KMS-11 (cell line): ENCODE data around the gene LAMB4.

Experiments used
- H2AFZ ChIP-seq: fragments of 200-600 bp; sonication (generic); 2 replicates; pipeline ENCODE4 v1.6.1; 2016; ENCODE audit warnings: antibody characterized with exemption, mixed run types, low read depth
- H3K27ac ChIP-seq: fragments of 200-600 bp; sonication (generic); 2 replicates; pipeline ENCODE4 v1.6.1; 2016; ENCODE audit warnings: mild to moderate bottlenecking, mixed run types
- H3K27me3 ChIP-seq: fragments of 200-600 bp; sonication (generic); 2 replicates; pipeline ENCODE4 v1.6.1; 2017; ENCODE audit warnings: mild to moderate bottlenecking, low read depth, mixed run types, moderate library complexity; ENCODE audit not compliant: insufficient read depth
- H3K36me3 ChIP-seq: fragments of 200-600 bp; sonication (generic); 2 replicates; pipeline ENCODE4 v1.6.1; 2017; ENCODE audit warnings: mild to moderate bottlenecking, mixed run types; ENCODE audit not compliant: insufficient read depth
- H3K4me1 ChIP-seq: fragments of 200-600 bp; sonication (generic); 2 replicates; pipeline ENCODE4 v1.6.1; 2016; ENCODE audit warnings: mild to moderate bottlenecking, low read depth, mixed run types; ENCODE audit not compliant: poor library complexity, severe bottlenecking
- H3K4me2 ChIP-seq: fragments of 200-600 bp; sonication (generic); 2 replicates; pipeline ENCODE4 v1.7.0; 2016; ENCODE audit warnings: mild to moderate bottlenecking, mixed run types
- H3K4me3 ChIP-seq: fragments of 200-600 bp; sonication (generic); IDR thresholded peaks from 2 replicates; pipeline ENCODE4 v1.6.1; 2017; ENCODE audit warnings: low read depth, low read length, mixed read lengths; ENCODE audit not compliant: insufficient read depth
- H3K79me2 ChIP-seq: fragments of 200-600 bp; sonication (generic); 2 replicates; pipeline ENCODE4 v1.6.1; 2016; ENCODE audit warnings: low read depth, mixed run types; ENCODE audit not compliant: insufficient read depth
- H3K9ac ChIP-seq: fragments of 200-600 bp; sonication (generic); 2 replicates; pipeline ENCODE4 v1.6.1; 2016; ENCODE audit warnings: mild to moderate bottlenecking, mixed run types
- H4K20me1 ChIP-seq: fragments of 200-600 bp; sonication (generic); 2 replicates; pipeline ENCODE4 v1.6.1; 2016; ENCODE audit warnings: mild to moderate bottlenecking, mixed run types; ENCODE audit not compliant: insufficient read depth
- TF ChIP-seq, protein P1 (sequence below): fragments of 200-600 bp; sonication (generic); conservative IDR thresholded peaks from 2 replicates; pipeline ENCODE4 v1.6.1; 2017; ENCODE audit warnings: low read depth, mild to moderate bottlenecking, antibody characterized with exemption, low read length, moderate library complexity, mixed read lengths

The LAMB4 gene

DNA sequence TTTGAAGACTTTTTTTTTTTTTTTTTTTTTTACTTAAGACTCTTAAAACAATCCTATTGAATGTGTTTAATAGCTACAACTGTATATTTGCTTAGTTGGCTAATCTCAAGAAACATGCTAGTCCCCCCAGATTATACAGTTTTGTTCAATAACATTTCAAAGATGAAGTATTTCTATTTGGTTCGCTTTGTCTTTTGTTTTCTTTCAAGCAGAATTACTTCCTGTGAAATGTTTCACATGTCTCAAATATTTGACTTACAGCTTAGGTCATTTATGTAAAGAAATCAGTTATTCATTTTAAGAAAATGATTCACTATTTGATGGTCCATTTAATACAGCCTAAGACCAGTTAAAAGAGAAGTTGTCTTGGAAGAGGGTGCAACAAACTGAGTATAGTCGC is 114.4 kb downstream of the LAMB4 start:
- TF ChIP-seq, protein P1, sequence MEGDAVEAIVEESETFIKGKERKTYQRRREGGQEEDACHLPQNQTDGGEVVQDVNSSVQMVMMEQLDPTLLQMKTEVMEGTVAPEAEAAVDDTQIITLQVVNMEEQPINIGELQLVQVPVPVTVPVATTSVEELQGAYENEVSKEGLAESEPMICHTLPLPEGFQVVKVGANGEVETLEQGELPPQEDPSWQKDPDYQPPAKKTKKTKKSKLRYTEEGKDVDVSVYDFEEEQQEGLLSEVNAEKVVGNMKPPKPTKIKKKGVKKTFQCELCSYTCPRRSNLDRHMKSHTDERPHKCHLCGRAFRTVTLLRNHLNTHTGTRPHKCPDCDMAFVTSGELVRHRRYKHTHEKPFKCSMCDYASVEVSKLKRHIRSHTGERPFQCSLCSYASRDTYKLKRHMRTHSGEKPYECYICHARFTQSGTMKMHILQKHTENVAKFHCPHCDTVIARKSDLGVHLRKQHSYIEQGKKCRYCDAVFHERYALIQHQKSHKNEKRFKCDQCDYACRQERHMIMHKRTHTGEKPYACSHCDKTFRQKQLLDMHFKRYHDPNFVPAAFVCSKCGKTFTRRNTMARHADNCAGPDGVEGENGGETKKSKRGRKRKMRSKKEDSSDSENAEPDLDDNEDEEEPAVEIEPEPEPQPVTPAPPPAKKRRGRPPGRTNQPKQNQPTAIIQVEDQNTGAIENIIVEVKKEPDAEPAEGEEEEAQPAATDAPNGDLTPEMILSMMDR: no peak
- Histone ChIP-seq H3K27ac (no peak overlapping the region), H4K20me1 (no peaks in the 10 kb centered on the region), H3K4me3 (no peak overlapping the region), H3K27me3 (no peaks in the 10 kb centered on the region), H3K36me3 (no peaks in the 10 kb centered on the region), H3K9ac (no peak overlapping the region), H3K79me2 (no peaks in the 10 kb centered on the region), H3K4me2 (no peak overlapping the region), H3K4me1 (peaks cover 19% of the 10 kb centered on the region), H2AFZ (no peak overlapping the region)

DNA sequence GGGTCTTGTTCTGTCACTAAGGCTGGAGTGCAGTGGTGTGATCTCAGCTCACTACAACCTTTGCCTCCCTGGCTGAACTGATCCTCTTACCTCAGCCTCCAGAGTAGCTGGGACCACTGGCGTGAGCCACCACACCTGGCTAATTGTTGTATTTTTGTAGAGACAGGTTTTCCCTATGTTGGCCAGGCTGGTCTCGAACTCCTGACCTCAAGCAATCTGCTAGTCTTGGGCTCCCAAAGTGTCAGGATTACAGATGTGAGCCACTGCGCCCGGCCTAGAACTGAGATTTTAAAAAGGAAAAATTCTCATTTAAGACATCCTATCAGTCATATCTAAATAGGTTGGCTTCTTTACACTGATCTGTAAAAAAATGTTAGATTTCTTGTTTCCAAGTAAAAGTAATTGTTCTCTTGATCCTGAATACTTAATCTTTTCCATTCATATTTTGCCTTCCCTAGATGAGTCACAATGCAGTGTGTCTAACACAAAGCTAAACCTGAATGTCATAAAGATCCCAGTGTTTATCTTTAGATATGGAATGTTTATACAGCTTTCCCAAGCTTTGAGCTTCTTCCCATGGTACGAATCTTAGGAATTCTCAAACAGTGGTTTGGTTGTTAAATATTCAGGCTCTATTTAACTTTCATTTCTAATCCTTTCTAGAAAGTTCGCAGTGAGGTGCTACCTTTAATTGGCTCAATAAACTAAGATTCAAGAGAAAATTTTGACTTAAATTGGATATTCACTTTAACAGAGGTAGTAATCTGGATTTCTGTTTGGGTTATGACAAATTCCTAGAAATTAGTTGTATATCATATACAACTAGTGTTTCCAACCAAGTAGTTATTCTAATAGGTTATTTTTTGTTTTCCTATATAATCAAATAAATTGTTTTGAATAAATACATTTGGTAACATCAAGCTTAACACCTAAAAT is 115.1 kb downstream of the LAMB4 start:
- H3K4me1 ChIP-seq: peaks cover 19% of the 10 kb centered on the region
- H3K27ac ChIP-seq: no peak overlapping the region
- no peak overlapping the region for H3K9ac ChIP-seq
- no peaks in the 10 kb centered on the region for H3K27me3 ChIP-seq
- H2AFZ ChIP-seq: no peak overlapping the region
- no peak overlapping the region for H3K4me2 ChIP-seq
- no peaks in the 10 kb centered on the region for H3K36me3 ChIP-seq
- H3K79me2 ChIP-seq: no peaks in the 10 kb centered on the region
- TF ChIP-seq, protein P1: no peak
- no peak overlapping the region for H3K4me3 ChIP-seq
- no peaks in the 10 kb centered on the region for H4K20me1 ChIP-seq

DNA sequence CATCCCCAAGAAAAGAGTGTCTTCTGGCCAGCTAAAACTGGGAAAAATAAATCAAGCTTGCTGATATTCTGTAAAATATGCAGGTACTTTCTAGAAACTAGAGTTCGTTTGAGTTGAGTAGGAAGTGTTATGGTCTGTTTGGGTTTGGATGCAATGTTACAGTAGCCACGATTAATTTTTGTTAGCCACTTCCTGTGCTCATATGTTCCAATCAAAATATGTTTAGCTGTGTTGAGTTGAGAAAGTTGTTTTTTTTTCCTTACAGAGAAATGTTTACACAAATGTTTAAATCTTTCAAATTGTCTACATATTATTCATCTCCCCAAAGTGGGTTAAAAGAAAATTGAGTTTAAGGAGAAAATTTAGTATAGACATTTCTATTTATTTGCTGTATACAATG is 115.9 kb downstream of the LAMB4 start:
- no peaks in the 10 kb centered on the region for H3K36me3 ChIP-seq
- TF ChIP-seq, protein P1: no peak
- no peaks in the 10 kb centered on the region for H4K20me1 ChIP-seq
- no peaks in the 10 kb centered on the region for H3K27me3 ChIP-seq
- H3K4me2 ChIP-seq: no peak overlapping the region
- peaks cover 19% of the 10 kb centered on the region for H3K4me1 ChIP-seq
- H3K79me2 ChIP-seq: no peaks in the 10 kb centered on the region
- H2AFZ ChIP-seq: no peak overlapping the region
- H3K9ac ChIP-seq: no peak overlapping the region
- H3K27ac ChIP-seq: no peak overlapping the region
- no peak overlapping the region for H3K4me3 ChIP-seq

DNA sequence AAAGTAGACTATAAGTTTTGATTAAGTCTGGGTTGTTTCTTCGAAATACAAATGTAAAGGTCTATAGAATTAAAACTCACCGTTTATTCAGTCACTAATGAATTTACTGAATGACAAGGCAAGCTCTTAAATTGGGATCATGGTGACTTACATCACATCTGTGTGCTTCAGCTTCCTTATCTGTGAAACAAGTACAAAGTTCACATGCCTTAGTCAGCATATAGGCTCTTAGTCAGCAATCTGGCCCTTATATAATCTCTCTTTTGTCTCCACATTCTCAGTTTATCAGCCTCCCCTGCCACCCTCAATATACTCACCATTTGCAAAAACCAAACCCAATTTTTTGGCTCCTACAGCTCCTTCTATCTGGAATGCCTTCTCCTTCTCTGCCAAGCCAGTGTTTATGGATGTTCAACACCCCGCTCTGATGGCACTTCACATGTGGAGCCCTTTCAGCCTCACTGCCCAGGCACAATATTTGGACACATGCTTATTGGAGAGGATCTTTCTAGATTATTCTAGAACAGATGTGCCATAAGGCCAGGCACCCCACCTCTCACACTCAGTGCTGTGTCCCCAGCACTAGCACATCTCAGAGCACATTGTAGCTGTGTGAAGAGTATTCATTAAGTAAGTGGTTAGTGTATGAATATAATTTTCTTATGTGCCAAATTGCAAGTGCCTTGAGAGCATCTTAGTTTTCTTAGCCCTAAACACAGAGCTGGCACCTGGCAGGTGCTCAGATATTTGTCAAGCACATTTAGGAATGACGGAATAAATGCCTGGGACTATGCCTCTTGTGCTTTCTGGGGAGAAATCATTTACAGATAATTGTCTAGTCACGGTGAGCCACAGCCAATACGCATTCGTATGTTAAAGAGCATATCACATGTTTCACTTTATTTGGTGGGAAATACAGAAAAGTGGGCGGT is 117.4 kb downstream of the LAMB4 start:
- Histone ChIP-seq H3K79me2 (no peaks in the 10 kb centered on the region), H3K4me3 (no peak overlapping the region), H3K36me3 (no peaks in the 10 kb centered on the region), H3K27me3 (no peaks in the 10 kb centered on the region), H4K20me1 (no peaks in the 10 kb centered on the region), H2AFZ (no peak overlapping the region; the same call in 1 of the 2 replicates), H3K4me1 (peaks cover 19% of the 10 kb centered on the region), H3K9ac (no peak overlapping the region), H3K4me2 (no peak overlapping the region), H3K27ac (no peak overlapping the region)
- TF ChIP-seq, protein P1: no peak
